Occipital lobe (tissue), 2 donors: Measurements from ENCODE around the gene SNTB2. TPM values are rescaled to one million over a fixed set of nuclear protein-coding genes. Genes with fewer than 3 reads are reported as not detected.
A peak's percentile ranks its signal among the peaks of the same experiment; 100 is the strongest.

Experiments used
- DNase-seq: peaks from one replicate; lab custom pipeline; 2025; lab: John Stamatoyannopoulos, UW
- total RNA-seq: library from RNA; depleted of rRNA; stranded (reverse); fragments of >200 nt; gene quantifications from one replicate; pipeline ENCODE4 v1.2.3, GENCODE V29; 2014

The SNTB2 gene
- total RNA-seq, 1 donor from 2014 or later = 8.9 TPM

DNA sequence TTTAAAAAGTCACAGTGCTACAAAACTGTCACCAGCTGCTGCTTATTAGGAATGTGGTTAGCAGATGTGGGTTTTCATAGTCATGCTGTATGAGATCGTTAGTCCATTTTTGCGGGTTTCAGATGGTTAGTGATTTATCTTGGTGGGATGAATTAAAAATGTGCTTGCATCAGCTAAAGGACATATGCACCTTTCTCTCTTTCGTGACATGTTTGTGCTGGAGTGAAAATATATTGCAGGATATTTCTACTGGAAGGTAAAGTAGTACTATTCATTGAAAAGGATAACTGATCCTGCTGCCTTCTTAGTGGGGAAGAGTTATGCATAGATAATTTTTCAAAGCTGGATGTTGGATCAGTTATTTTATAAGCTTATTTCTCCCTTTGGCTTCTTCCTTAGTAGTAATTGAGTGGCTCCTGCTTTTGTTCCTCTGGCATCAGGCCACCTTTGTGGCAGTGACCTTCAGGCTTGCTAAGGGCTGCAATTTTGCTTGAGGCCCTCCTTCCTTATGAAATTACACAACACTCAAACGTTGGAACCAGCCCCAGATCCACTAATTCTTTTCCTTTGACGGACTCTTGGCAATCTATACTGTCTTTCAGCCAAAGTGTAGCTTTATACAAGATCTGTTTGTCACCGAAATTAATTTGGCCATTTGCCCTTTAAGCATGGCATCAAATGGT, 7.5 kb upstream of the SNTB2 start:
- DNase-seq = no peak

DNA sequence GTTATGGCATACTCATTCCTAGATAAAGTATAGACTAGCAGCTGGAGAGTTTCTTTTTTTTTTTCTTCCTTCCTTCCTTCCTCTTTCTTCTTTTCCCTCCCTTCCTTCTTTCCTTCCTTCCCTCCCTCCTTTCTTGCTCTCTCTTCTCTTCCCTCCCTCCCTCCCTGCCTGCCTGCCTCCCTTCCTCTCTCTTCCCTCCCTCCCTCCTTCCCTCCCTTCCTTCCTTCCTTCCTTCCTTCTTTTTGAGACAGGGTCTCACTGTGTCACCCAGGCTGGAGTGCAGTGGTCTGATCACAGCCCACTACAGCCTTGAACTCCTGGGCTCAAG, 7.0 kb upstream of the SNTB2 start:
- DNase-seq = no peak

DNA sequence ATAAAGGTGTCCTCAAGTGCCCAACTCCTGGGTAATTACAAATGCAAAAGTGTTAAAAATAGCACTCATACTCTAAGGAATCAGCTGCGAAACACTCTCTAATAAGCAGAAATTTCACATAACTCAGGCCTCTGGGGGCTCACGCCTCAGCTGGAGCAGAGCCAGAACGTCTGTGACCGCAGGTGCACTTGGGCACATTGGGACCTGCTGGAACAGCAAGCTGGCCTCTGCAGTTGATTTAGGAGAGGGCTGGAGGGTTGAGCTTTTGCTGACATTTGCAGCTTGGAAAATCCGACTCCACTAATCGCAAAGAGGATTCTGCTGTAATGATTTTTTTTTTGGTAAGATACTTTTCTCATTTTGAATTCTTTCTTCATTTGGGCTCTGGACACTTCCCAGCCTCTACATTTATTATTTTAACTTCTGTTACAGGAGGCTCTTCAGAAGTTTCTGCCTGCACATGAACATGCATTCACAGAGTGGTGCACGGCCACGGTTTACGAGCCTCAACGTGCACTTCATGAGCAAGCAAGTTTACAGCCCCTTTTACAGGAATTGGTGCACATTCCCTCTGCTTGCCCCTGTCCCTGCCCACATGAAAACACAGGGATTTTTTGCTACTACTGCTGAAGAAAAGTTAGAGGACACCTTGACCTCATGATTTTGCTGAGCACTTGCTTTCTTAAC, 4.1 kb upstream of the SNTB2 start:
- no peak for DNase-seq

DNA sequence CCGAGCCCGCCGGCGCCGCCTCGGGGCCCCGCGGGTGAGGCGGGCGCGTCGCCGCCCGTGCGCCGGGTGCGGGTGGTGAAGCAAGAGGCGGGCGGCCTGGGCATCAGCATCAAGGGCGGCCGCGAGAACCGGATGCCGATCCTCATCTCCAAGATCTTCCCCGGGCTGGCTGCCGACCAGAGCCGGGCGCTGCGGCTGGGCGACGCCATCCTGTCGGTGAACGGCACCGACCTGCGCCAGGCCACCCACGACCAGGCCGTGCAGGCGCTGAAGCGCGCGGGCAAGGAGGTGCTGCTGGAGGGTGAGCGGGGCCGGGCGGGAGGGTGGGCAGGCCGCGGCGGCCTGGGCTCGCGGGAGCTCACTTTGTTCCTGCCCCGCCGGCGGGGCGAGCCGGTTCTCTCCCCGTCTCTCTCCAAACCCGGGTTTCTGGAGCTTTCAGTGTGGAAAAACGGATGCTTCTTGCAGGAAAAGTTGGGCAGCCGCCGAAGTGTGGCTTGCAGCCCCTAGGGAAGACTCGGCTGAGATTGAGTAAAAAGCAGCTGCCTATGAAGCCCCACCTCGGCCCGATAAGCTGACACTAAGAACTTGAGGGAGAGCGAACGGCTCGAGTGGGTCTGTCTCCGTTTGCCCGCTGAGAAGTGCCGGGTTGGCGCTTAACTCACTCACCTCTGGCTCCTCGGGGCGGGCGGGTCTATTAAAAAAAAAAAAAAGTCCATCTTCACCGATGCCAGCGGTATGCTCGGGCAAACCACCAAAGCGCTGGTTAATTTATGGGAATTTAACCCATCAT, 677 bp downstream of the SNTB2 start:
- peak; percentile 46 for DNase-seq

DNA sequence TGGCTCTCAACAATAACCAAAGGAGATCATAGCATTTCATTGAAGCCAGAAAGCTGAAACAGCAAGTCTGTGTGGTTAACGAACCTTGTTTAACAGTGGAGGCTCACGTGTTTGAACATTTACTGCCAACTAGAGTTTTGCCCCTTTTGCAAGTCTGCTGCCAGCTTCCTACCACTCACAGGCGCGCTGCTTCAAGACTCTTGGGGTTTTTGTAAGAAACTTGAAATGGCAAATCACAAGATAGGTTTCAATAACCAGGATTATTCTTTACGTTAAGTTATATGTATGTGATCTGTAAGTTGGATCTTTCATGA, 1.2 kb downstream of the SNTB2 start:
- DNase-seq = no peak

DNA sequence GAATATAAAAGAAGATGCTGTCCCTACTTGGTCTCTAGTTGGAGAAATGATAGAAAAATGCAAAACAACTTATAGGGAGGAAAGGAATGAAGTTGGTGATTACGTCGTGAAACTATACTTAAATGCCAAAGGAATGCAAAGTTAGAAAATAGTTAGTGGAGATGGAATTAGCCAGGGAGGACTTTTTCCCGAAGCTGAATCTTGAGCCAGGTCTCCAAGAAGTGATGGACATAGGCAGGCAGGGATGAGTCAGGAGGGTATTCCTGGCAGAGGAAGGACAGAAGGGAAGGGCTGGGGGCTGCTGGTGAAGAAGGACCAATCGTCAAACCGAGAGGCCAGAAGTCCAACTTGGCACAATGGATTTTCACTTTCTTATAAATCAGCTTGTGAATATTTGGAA, 1.8 kb downstream of the SNTB2 start:
- DNase-seq = no peak

DNA sequence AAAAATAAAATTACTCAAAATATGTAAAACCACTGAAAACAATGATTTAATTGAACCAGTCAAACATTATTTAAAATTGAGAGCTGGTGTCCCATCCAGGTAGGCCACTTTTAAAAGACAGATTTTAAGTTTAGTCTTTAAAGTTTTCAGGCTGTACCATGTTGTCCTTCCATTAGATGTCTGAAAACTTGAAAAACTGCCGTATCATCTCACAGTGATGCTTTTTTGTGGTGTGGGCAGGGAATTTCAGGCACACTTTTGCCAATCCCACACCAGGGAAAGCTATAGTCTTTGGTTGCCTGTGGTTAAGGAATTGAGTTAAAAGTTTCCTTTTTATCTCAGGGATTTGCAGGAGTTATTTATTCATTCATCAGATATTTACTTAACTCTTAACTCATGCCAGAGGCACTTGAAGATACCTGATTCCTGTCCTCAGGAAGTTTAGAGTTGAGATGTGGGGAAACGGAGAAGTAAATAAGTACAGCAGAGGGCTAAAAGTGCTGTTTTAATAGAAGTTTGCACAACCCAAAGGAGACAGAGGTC, 3.2 kb downstream of the SNTB2 start:
- no peak for DNase-seq

DNA sequence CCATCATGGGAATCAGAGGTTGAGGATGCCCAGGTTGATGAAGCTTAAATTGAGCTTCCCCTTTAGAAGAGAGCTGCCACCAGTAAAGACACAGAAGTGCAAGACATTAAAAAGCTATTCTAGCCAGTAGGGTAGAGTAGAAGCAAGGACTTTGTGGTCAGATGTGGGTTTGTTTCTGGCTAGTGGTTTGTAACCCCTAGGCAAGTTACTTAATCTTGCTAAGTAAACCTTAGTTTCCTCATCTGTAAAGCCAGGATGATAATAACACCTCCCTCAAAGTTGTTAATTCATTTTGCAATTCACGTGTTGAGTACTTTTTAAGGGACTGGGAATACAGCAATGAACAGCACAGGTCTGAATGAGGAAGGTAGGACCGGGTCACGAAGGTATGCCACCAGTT, 3.6 kb downstream of the SNTB2 start:
- no peak for DNase-seq

DNA sequence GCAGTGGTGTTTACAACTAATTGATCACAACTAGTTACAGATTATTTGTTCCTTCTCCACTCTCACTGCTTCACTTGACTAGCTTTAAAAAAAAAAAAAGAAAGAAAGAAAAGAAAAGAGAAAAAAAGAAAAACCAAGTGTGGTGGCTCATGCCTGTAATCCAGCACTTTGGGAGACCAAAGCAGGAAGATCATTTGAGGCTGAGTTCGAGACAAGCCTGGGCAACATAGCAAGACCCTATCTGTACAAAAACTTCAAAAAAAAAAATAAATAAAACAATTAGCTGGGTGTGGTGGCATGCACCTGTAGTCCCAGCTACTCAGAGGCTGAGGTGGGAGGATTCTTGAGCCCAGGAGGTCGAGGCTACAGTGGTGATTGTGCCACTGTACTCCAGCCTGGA, 4.2 kb downstream of the SNTB2 start:
- no peak for DNase-seq

DNA sequence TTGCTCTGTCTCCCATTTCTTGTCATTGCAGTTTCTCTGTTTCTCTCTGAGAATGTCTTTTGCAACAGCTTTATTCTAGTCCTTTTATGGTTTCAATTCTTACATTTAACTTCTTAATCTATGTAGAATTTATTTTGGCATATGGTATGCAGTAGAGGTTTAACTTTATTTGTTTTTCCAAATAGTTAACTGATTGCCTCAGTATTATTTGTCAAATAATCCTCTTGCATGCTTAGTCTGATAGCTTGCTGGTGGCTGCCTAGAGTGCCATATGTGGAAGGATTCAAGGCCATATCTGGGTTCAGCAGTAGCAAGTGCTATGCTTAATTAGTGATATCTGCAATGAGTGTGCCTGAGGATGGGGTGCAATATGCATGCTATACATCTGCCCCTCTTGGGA, 6.9 kb downstream of the SNTB2 start:
- no peak for DNase-seq

DNA sequence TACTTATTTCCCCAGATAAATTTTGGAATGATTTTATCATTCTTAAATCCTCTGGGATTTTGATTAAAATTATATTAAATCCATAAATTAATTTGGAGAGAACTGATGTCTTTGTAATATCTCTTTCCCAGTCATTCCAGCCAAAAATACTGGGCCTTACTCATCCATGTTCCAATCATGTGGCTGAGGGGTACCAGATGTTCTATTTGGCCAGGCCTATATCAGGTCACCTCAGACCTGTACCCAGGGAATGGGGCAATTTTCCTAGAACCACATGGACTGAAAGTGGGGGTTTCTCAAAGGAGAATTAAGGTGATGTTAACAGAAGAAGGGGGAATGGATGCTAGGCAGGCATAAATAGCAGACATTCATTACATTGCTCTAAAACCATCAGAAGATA, 7.5 kb downstream of the SNTB2 start:
- no peak for DNase-seq

DNA sequence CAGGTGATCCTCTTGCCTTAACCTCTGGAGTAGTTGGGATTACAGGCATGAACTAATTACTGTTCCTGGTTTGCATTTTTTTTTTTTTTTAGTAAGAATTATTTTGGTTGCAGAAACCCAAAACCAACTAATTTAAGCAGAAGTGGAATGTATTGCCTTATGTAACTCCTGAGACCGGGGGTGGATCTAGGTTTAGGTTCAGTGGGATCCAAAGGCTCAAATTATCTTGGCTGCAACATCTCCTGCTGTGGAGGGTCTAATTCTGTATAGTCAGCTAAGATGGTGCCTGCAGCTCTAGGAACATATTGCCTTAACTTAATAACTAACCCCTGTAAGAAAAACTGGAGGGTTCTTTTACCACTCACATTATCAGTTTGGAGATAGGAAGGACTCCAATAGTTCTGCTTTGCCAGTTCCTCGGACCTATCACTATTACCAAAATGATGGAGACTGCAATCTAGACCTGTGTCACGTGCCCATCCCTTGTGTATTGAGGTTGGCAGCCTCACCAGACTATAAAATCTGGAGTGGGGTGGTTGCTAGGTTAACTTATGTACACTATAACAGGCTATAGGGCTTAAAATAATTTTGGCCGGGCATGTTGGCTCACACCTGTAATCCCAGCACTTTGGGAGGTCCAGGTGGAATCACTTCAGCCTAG, 8.5 kb downstream of the SNTB2 start:
- DNase-seq = peak; percentile 19

DNA sequence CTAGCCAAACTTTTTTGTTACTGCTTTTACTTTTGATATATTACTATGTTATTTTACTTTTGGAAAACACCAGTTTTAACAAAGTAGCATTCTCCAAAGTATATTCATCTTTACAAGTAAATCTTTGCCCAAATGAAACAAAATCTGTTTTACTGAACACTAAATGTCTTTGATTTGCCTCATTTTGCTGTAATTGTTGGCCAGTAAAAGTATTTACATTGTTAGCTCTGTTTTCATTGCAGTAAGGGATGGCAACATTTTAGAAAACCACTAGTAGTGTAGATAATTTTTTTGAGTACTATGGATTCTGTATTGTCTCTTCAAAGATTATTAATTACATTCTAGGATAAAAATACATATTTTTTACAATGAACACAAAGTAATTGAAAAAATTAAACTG, 10.6 kb downstream of the SNTB2 start:
- DNase-seq = no peak

DNA sequence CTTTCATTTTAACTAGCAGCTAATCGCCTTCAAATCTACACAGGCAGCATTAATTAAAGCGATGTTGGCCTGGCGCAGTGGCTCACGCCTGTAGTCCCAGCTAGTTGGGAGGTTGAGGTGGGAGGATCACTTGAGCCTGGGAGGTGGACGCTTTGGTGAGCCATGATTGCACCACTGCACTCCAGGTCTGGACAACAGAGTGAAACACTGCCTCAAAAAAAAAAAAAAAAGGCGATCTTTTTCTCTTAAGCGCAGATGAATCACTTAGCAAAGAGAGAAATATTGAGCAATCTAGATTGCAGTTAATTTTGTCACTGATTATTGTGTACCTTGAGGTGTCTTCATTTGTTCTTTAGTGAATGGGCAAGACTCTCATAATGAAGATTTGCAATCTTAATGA, 12.4 kb downstream of the SNTB2 start:
- no peak for DNase-seq

DNA sequence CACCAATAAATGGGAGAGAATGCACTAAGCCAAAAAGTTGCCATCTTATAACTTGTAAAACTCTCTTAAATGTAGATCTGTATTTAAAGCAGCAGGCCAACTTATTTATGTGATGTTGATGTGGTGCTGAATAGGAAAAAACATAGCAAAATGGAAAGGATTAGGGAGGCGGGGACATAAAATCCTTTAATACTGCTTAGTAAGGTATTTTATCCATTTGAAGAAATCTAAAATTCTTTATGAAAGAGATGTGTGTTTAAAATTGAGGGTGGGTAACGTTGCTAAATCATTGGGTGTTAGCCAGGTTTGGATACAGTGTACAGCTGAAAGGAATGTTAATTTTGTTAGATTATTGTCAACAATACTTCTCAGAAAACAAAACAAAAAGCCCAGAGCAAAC, 14.3 kb downstream of the SNTB2 start:
- DNase-seq = no peak

DNA sequence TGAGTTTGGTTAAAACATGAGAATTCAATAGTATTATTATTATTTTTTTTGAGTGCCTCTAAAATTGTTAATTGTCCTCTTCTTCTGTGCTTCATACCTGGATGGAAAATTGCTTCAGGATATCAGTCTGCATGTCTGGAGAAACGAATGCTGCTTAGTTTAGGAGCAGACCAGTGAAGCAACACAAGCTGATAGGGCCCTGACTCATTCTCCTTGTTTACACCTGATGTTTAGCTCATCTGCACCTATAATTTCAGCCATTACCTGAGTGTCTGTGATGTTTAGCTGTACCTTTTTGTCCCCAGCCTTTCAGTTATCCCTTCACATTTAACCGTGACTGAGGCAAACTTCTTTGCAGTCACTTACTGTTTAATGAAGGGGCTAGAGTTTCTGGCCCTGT, 14.8 kb downstream of the SNTB2 start:
- no peak for DNase-seq

DNA sequence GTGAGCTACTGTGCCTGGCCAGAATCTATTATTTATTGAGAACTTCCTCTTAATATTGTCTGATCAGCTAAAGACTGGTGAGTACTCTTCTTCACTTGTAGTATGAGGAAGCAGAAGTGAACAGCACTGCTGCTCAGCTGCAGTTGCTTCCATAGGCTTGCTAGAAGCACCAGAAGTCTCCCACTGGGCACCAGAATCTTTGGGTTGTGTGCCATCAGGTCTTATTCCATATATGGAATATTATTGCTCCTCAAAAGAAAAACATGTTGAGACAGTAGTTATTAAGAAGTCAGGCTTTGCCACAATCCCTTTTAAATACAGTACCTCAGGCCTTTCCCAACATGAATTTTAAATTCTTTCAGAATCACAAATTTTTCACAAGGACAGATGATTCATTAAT, 17.2 kb downstream of the SNTB2 start:
- no peak for DNase-seq

DNA sequence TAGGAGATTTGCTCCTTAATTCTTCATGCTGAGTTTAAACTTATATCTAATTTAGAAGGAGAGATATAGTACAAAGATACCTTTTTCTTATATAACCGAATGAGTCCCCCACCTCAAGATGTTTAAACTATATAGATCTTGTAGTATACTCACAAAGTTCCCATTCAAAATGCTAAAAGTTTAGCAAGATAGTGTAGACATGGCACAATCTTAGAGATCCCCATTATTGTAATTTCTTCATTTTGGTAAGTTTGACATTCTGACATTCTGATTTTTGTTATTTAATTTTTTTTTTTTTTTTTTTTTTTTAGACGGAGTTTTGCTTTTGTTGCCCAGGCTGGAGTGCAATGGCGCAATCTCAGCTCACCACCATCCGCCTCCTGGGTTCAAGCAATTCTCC, 22.8 kb downstream of the SNTB2 start:
- DNase-seq = no peak

DNA sequence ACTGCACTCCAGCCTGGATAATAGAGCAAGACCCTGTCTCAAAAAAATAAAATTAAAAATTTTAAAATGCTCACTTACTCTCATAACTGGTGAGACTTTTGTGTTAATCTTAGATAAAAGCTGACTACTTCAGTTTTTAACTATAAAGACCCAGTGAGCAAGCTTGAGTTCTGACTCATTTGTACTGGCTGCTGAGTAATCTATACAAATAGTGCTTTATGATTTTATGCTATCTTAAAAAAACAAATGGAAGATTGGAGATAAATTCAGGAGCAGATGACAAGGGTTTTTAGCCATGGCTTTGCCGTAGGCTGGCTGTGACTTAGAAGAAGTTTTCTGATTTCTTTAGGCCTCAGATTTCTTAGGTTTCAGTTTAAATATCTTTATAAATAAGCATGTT, 30.5 kb downstream of the SNTB2 start:
- DNase-seq = no peak

DNA sequence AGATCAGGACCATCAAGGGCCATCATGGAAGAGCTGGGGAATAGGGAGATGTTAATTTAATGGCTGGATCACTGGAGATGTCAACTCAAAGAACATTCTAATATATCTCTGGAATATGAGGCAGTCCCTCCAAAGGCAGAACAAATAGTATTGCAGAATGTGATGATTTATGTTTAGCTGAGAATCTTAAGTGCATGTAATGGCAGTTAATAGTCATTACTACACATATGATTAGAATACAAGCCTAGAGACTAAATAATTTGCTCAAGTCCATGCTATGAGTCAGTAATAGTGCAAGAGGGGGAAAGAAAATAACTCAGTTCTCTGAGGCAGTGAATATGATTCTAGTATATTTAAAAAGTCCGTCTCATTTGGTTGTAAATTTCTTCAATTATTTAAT, 32.3 kb downstream of the SNTB2 start:
- DNase-seq = no peak

DNA sequence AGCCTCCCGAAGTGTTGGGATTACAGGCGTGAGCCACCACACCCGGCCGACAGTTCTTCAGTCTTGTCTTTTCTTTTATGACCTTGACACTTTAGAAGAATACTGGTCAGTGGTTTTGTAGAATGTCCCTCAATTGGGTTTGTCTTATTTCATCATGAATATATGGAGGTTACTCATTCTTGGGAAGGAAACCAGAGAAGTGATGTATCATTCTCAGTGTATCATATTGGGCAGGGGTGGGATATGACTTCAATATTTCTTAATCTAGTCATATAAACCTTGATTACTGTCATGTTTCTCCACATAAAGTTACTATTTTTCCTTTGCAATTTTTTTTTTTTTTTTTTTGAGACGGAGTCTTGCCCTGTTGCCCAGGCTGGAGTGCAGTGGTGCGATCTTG, 36.9 kb downstream of the SNTB2 start:
- DNase-seq = no peak

DNA sequence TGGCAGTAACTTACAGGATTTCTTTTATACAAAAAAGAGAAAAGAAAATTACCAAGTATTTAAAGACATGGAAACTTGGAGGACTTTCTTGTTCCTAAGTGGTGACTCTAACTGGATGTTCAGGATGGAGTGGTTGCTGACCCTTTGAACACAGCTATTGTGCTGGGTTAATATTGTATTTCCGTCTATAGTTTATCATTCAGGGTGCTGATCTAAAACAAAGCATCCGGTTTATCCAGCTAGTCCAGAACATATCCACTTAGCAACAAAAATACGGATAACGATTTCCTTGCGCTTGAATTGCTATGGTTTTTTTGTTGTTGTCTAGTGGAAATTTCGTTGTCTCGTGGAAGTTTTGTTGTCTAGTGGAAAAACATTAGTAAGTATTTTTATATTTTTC, 38.2 kb downstream of the SNTB2 start:
- no peak for DNase-seq
